GM18951 (cell line): ENCODE results near the gene MNX1.

ENCODE experiments used
- POLR2A ChIP-seq: IDR thresholded peaks from 4 replicates; pipeline ENCODE4 v1.6.1; 2011; ENCODE audit warnings: mild to moderate bottlenecking; ENCODE audit not compliant: insufficient read length, insufficient read depth; ENCODE audit errors: extremely low read depth
- in situ Hi-C: fragments of 300-500 bp; cut with MboI; formaldehyde crosslinking; loops from one replicate; pipeline ENCODE4 v1.12.0; 2022; ENCODE audit warnings: low sequenced_read_pairs, mixed read lengths, inconsistent platforms; ENCODE audit not compliant: unreplicated experiment

Gene MNX1

GRCh38 chr7:157041514-157042277 lies 31.2 kb upstream of the MNX1 start:
- in situ Hi-C loops: no loop called here
- no peak for TF ChIP-seq POLR2A

DNA sequence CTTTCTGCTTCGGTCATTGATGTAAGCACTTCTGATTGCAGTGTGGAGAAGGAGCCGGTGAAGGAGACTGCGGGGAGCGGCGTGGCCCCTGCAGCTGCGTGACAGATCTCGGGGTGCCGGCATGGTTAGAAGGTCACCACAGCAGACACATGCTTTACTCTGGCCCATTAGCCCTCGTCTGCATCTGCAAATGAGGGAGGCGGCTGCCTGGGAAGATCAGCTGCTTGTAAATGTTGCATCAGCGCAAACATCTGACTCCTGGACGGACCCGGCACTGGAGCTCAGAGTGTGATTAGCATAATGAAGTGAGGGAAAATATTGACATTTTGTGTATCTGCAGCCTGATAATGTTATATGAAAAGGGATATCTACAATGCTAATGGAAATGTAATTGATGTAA lies 30.5 kb upstream of the MNX1 start:
- in situ Hi-C loops: no loop called here

GRCh38 chr7:157037635-157038034 lies 27.2 kb upstream of the MNX1 start:
- TF ChIP-seq POLR2A: no peak
- in situ Hi-C loops: no loop called here

More for the DNA sequence above, 30.5 kb upstream of the MNX1 start:
- TF ChIP-seq POLR2A: no peak

DNA sequence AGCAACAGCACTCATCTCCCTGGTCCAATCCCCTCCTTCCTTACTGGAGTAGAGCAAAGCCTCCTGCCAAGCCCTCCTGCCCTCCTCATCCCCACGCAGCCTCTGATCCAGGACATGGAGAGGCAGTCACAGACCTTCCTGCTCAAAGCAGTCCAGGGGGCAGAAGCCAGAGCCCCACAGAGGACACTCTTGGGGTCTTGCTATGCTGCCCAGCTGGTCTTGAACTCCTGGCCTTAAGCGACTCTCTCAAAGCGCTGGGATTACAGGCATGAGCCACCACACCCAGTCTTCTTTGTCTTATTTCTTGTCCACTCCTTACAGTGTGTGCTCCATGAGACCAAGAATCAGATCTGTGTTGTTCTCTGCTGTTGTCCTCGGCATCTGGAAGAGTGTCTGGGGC lies 26.6 kb upstream of the MNX1 start:
- TF ChIP-seq POLR2A: no peak
- in situ Hi-C loops: no loop called here

DNA sequence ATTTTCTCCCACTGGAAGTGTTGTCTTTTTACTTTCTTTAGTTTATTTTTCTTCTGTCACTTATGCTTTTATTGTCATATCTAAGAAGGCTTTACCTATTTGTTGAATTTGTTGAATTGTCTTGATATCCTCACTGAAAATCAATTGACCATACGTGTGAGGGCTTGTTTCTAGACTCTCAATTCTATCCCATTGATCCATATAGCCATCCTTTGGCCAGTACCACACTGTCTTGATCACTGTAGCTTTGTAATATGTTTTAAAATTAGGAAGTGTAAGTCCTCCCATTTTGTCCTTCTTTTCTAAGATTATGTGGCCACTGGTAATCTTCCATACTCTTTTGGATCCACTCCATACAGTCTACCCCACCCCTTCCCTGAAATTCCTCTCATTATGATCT lies 25.5 kb upstream of the MNX1 start:
- TF ChIP-seq POLR2A: no peak
- in situ Hi-C loops: no loop called here

DNA sequence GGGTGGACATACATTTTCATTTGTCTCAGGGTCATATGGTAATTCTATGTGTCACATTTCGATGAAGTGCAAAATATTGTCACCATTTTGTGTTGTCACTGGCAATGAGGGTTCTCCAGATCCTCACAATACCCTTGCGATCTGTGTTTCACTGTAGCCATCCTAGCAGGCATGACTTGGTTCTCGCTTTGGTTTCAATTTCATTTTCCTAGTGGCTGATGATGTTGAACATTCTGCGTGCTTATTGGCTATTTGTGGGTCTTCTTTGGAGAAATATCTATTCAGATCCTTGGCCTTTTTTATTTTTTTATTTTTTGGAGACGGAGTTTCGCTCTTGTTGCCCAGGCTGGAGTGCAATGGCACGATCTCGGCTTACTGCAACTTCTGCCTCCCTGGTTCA lies 24.8 kb upstream of the MNX1 start:
- in situ Hi-C loops: no loop called here
- TF ChIP-seq POLR2A: no peak

DNA sequence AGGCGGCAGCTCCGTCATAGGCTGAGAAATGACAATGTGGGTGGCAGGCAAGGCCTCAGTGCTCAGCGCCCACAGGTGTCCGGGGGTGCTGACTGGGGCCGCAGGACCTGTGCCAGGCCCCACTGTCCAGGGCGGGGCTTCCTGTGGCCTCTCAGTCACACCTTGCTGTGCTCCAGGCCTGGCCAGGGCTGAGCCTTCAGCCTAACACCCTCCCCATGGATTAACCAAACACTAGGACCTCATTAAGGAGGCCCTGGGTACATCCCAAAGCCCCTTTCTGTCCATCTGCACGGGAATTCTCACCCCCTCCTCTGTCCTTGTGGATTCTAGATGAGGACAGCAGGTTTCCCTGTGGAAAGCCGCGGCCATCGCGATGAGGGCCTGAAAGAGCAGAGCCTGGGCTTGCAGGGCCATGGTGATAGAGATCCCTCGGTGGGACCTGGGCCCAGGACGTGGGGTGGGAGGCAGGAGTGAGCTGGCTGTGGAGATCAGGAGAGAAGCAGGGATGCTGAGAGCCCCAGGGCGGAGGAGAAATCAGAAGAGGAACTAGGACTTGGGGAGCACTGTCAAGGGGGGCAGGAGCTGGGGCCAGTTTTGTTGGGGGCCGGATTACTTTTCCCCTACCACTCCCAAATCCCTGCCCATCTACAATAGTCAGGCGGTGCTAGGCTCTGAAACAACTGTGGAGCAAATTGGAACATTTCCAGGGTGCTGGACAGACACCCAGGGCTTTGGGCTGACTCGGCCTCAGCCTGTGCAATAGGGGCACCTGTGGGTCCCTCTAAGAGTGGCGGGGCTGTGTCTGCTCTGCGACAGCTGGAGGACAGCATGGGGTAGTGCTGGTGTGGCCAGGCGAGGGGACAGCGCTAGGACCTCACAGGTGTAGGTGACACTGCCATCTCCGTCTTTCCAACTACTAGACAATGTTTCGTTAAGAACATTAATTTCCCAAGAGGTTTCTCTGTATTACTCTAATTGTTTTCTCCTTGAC lies 23.3 kb upstream of the MNX1 start:
- TF ChIP-seq POLR2A: no peak
- in situ Hi-C loops: no loop called here

- in situ Hi-C loops: no loop called here
- no peak for TF ChIP-seq POLR2A
Observed at GRCh38 chr7:157032644-157033482, 22.4 kb upstream of the MNX1 start.

DNA sequence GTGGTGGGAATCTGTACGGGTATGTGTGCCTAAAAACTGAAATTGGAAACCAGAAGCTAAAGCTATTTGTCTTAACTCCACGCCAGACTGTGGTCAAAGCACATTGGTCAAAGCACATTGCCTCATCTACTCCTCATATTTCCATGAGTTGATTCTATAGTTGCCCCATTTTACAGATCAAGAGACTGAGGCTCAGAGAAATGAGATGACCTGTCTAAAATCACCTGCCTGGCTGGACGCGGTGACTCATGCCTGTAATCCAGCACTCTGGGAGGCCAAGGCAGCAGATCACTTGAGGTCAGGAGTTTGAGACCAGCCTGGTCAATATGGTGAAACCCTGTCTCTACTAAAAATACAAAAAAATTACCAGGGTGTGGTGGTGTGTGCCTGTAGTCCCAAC lies 21.7 kb upstream of the MNX1 start:
- in situ Hi-C loops: no loop called here
- no peak for TF ChIP-seq POLR2A

DNA sequence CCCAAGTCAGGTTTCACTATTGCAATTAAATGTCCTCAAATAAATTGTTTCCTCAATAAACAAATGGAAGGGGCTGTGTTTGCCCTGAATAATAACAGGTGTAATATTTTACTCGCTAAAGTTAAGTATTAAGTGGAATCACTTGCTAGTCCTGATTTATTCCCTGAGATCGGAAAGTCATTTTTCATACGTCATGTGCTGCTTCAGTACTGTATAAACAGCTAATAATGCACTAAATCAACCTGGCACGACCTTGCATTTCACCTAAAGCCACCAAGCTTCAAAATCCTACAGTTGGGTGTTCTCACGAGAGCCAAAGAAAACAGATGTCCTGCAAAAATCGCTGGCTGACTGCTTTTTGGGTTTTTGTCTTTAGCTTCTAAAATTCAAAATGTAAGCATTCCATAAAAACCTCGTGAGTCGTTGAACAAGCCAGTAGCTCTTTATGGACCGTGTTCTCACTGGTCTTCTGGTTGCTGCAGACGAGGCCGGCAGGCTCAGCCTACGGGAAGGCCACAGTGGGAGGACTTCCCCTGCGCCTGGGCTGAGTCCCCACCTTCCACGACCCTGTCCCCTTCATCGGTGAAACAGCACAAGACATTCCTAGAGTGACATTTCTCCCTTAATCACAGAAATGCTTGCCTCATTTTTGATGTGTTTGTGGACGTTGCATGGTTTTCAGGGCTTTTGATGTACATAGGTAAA lies 17.9 kb upstream of the MNX1 start:
- in situ Hi-C loops: no loop called here
- no peak for TF ChIP-seq POLR2A

GRCh38 chr7:157027568-157028198 lies 17.2 kb upstream of the MNX1 start:
- in situ Hi-C loops: no loop called here
- no peak for TF ChIP-seq POLR2A

- no peak for TF ChIP-seq POLR2A
- in situ Hi-C loops: no loop called here
Observed at GRCh38 chr7:157024716-157025115, 14.3 kb upstream of the MNX1 start.
